GM21528 (cell line): ENCODE measurements around the gene CEP95.

ENCODE experiments used
- ATAC-seq: cut with Tn5 transposase; IDR thresholded peaks from one replicate; pipeline ENCODE4 v1.9.1; 2021; ENCODE audit warnings: mild to moderate bottlenecking, moderate library complexity; ENCODE audit not compliant: unreplicated experiment, low FRiP score

The CEP95 gene

GRCh38 chr17:64515419-64515818 lies 8.6 kb downstream of the CEP95 start:
- no peak for ATAC-seq

GRCh38 chr17:64515829-64516228 lies 9.1 kb downstream of the CEP95 start:
- ATAC-seq = no peak

- ATAC-seq = no peak
Measured at GRCh38 chr17:64519601-64520000, 12.8 kb downstream of the CEP95 start.

GRCh38 chr17:64520359-64520758 lies 13.6 kb downstream of the CEP95 start:
- no peak for ATAC-seq

- no peak for ATAC-seq
Measured at GRCh38 chr17:64527914-64528313, 21.1 kb downstream of the CEP95 start.

GRCh38 chr17:64529221-64529620 lies 22.4 kb downstream of the CEP95 start:
- ATAC-seq = no peak

GRCh38 chr17:64531955-64532371 lies 25.2 kb downstream of the CEP95 start:
- ATAC-seq = no peak

- no peak for ATAC-seq
Measured at GRCh38 chr17:64532409-64532808, 25.6 kb downstream of the CEP95 start.

- no peak for ATAC-seq
Measured at GRCh38 chr17:64533784-64534183, 27.0 kb downstream of the CEP95 start.

- no peak for ATAC-seq
Measured at GRCh38 chr17:64534187-64534586, 27.4 kb downstream of the CEP95 start.

- no peak for ATAC-seq
Measured at GRCh38 chr17:64535357-64535756, 28.6 kb downstream of the CEP95 start.

GRCh38 chr17:64536913-64537312 lies 30.1 kb downstream of the CEP95 start:
- no peak for ATAC-seq

GRCh38 chr17:64537488-64537887 lies 30.7 kb downstream of the CEP95 start:
- no peak for ATAC-seq

GRCh38 chr17:64538508-64539130 lies 31.8 kb downstream of the CEP95 start:
- no peak for ATAC-seq

- no peak for ATAC-seq
Measured at GRCh38 chr17:64540118-64540776, 33.5 kb downstream of the CEP95 start.

- no peak for ATAC-seq
Measured at GRCh38 chr17:64544742-64545141, 38.0 kb downstream of the CEP95 start.

GRCh38 chr17:64546716-64547115 lies 39.9 kb downstream of the CEP95 start:
- ATAC-seq = no peak

GRCh38 chr17:64547319-64547718 lies 40.5 kb downstream of the CEP95 start:
- no peak for ATAC-seq

GRCh38 chr17:64551461-64551860 lies 44.7 kb downstream of the CEP95 start:
- no peak for ATAC-seq

GRCh38 chr17:64554028-64554637 lies 47.4 kb downstream of the CEP95 start:
- ATAC-seq = no peak

GRCh38 chr17:64555281-64555680 lies 48.5 kb downstream of the CEP95 start:
- no peak for ATAC-seq

- ATAC-seq = no peak
Measured at GRCh38 chr17:64564098-64564497, 57.3 kb downstream of the CEP95 start.
